K562 (cell line): ENCODE data around the gene NCBP2.
A peak's percentile ranks its signal among the peaks of the same experiment; 100 is the strongest.

Source experiments
- ETV5 ChIP-seq: sonication (generic); formaldehyde crosslinking; IDR thresholded peaks from 2 replicates; pipeline ENCODE4 v1.4.0; 2020; ENCODE audit warnings: low read depth, mild to moderate bottlenecking, missing genetic modification reagents
- FOS ChIP-seq: IDR thresholded peaks from 3 replicates; pipeline ENCODE4 v1.6.1; 2011; ENCODE audit not compliant: insufficient read length; ENCODE audit errors: extremely low read depth
- RCOR1 ChIP-seq, 2 experiments: IDR thresholded peaks; 2 replicates each; pipeline ENCODE4 v1.6.1; 2012; ENCODE audit warnings: low read depth in 2 of 2, low read length in 2 of 2, borderline replicate concordance in 1 of 2, improper control_type of control experiment in 1 of 2
- ZNF274 ChIP-seq: IDR thresholded peaks from 2 replicates; pipeline ENCODE4 v1.6.1; 2011; ENCODE audit warnings: low read depth, mild to moderate bottlenecking, low read length, moderate library complexity, borderline replicate concordance
- ZNF324 ChIP-seq: fragments of 250-450 bp; sonication (Bioruptor Pico); IDR thresholded peaks from 2 replicates; pipeline ENCODE4 v1.4.0; 2020; ENCODE audit warnings: mild to moderate bottlenecking
- TF ChIP-seq, protein P1 (sequence below), 3 experiments: IDR thresholded peaks in 2 of 3; conservative IDR thresholded peaks in 1 of 3; 2 replicates each; pipeline ENCODE4 v1.5.1; 2011 to 2012; ENCODE audit warnings: low read length in 3 of 3, mild to moderate bottlenecking in 3 of 3, control low read depth in 2 of 3, improper control_type of control experiment in 1 of 3, inconsistent platforms in 1 of 3, low read depth in 1 of 3, mixed read lengths in 1 of 3, moderate library complexity in 1 of 3; ENCODE audit not compliant: insufficient read depth in 2 of 3
- TF ChIP-seq, protein P2 (sequence below), 2 experiments: fragments of 450-650 bp in 1 of 2; sonication (generic) in 1 of 2; formaldehyde crosslinking in 1 of 2; IDR thresholded peaks in 1 of 2; conservative IDR thresholded peaks in 1 of 2; 2 replicates each; pipeline versions ENCODE4 v1.6.1 to v1.8.1; 2016 to 2023; ENCODE audit warnings: mild to moderate bottlenecking in 2 of 2, moderate library complexity in 2 of 2, inconsistent platforms in 1 of 2, missing genetic modification reagents in 1 of 2
- TF ChIP-seq, protein P3 (sequence below), 2 experiments: fragments of 450-650 bp in 1 of 2; sonication (generic) in 1 of 2; formaldehyde crosslinking in 1 of 2; IDR thresholded peaks; 2 replicates each; pipeline versions ENCODE4 v1.7.1 to v1.9.0; 2016 to 2022; ENCODE audit warnings: inconsistent platforms in 1 of 2, mild to moderate bottlenecking in 1 of 2, missing genetic modification reagents in 1 of 2
- TF ChIP-seq, protein P4 (sequence below): fragments of 250-450 bp; sonication (Bioruptor Pico); IDR thresholded peaks from 2 replicates; pipeline ENCODE4 v1.4.0; 2020

DNA sequence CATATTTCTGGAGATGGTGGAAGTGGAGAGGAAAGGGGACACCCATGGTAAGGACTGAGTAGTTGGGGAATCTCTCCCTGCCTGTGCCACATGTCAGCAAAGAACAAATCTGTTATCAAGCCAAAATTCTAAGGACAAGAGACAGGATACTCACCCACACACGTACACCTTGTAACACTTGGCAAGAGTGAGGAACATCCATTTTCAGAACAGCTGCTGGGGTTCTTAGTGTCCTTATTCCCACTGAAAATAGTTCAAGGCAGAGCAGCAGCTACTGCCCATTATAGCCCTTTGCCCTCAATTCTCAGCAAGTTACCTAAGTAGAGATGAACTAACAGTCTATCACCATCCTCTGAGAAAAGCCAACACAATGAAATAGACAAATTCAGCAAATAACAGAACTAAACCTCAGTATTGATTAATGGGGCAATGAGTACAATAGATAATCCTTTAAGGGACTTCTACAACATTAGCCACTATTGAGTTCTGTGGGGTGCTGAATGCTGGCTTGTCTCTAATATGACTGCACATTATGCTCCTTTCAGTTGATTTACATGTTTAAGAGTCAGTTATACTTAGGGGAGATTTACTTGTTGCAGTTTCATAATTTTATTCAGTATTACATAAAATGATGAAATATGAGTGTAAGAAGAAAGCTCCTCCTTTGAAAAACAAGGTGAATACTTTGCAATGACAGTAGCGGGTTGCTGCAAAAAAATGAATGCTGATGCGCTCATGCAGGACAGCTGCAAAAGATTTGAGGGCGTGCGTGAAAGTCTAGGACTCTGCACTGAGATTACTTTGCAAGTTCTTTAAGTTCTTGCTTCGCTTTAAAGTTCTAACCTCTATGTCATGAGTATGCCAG is 52.3 kb downstream of the NCBP2 start:
- TF ChIP-seq, protein P1, sequence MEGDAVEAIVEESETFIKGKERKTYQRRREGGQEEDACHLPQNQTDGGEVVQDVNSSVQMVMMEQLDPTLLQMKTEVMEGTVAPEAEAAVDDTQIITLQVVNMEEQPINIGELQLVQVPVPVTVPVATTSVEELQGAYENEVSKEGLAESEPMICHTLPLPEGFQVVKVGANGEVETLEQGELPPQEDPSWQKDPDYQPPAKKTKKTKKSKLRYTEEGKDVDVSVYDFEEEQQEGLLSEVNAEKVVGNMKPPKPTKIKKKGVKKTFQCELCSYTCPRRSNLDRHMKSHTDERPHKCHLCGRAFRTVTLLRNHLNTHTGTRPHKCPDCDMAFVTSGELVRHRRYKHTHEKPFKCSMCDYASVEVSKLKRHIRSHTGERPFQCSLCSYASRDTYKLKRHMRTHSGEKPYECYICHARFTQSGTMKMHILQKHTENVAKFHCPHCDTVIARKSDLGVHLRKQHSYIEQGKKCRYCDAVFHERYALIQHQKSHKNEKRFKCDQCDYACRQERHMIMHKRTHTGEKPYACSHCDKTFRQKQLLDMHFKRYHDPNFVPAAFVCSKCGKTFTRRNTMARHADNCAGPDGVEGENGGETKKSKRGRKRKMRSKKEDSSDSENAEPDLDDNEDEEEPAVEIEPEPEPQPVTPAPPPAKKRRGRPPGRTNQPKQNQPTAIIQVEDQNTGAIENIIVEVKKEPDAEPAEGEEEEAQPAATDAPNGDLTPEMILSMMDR (IDR thresholded peaks at IDR 0.05 in 2 of 3, conservative IDR thresholded peaks at IDR 0.05 in 1 of 3; ENCODE audit: insufficient read depth in 2 of 3, low read depth in 1 of 3, low read length in 3 of 3) = no peak
- TF ChIP-seq, protein P2, sequence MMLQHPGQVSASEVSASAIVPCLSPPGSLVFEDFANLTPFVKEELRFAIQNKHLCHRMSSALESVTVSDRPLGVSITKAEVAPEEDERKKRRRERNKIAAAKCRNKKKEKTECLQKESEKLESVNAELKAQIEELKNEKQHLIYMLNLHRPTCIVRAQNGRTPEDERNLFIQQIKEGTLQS (IDR thresholded peaks at IDR 0.05) = peak; percentile 64; the same call in 1 of the 2 replicates
- TF ChIP-seq, protein P2 (CRISPR knock-in tag; conservative IDR thresholded peaks at IDR 0.05) = no peak
- TF ChIP-seq ETV5 (CRISPR knock-in tag) (no peak), RCOR1 (IDR thresholded peaks at IDR 0.05; ENCODE audit: borderline replicate concordance in 1 of 2, low read depth in 2 of 2, low read length in 2 of 2) (no peak), FOS (no peak), ZNF324 (CRISPR knock-in tag) (no peak), ZNF274 (no peak)
- TF ChIP-seq, protein P3, sequence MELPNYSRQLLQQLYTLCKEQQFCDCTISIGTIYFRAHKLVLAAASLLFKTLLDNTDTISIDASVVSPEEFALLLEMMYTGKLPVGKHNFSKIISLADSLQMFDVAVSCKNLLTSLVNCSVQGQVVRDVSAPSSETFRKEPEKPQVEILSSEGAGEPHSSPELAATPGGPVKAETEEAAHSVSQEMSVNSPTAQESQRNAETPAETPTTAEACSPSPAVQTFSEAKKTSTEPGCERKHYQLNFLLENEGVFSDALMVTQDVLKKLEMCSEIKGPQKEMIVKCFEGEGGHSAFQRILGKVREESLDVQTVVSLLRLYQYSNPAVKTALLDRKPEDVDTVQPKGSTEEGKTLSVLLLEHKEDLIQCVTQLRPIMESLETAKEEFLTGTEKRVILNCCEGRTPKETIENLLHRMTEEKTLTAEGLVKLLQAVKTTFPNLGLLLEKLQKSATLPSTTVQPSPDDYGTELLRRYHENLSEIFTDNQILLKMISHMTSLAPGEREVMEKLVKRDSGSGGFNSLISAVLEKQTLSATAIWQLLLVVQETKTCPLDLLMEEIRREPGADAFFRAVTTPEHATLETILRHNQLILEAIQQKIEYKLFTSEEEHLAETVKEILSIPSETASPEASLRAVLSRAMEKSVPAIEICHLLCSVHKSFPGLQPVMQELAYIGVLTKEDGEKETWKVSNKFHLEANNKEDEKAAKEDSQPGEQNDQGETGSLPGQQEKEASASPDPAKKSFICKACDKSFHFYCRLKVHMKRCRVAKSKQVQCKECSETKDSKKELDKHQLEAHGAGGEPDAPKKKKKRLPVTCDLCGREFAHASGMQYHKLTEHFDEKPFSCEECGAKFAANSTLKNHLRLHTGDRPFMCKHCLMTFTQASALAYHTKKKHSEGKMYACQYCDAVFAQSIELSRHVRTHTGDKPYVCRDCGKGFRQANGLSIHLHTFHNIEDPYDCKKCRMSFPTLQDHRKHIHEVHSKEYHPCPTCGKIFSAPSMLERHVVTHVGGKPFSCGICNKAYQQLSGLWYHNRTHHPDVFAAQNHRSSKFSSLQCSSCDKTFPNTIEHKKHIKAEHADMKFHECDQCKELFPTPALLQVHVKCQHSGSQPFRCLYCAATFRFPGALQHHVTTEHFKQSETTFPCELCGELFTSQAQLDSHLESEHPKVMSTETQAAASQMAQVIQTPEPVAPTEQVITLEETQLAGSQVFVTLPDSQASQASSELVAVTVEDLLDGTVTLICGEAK (IDR thresholded peaks at IDR 0.05) = no peak
- TF ChIP-seq, protein P3 (CRISPR knock-in tag; IDR thresholded peaks at IDR 0.05) = no peak
- TF ChIP-seq, protein P4, sequence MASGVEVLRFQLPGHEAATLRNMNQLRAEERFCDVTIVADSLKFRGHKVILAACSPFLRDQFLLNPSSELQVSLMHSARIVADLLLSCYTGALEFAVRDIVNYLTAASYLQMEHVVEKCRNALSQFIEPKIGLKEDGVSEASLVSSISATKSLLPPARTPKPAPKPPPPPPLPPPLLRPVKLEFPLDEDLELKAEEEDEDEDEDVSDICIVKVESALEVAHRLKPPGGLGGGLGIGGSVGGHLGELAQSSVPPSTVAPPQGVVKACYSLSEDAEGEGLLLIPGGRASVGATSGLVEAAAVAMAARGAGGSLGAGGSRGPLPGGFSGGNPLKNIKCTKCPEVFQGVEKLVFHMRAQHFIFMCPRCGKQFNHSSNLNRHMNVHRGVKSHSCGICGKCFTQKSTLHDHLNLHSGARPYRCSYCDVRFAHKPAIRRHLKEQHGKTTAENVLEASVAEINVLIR (CRISPR knock-in tag) = no peak
